HG03521 (cell line): ENCODE data around the gene COL1A1.

Experiments used
- ATAC-seq: cut with Tn5 transposase; IDR thresholded peaks from one replicate; pipeline ENCODE4 v1.9.1; 2021; ENCODE audit warnings: mild to moderate bottlenecking, moderate library complexity; ENCODE audit not compliant: unreplicated experiment

The COL1A1 gene

DNA sequence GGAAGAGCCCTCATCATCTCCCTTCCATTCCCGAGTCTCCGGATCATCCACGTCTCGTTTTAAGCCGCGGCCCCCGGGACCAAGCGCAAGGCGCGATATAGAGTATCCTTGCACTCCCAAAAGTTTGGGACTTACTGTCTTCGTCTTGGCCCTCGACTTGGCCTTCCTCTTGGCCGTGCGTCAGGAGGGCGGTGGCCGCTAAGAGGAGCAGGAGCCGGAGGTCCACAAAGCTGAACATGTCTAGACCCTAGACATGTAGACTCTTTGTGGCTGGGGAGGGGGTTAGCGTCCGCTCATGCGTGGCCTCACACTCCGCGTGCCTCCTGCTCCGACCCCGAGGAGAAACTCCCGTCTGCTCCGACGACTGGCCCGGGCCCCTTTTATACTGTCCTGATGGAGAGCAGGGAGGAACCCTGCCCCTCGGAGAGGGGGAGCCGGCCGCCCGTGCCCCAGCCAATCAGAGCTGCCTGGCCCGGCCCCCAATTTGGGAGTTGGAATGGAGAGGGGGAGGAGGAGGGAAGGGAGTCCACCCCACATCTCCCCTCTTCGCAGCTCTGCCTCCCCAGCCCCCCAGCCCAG, at the start of gene COL1A1:
Gene COL1A1 (minus strand): TSS at position 356 of the 579 bp plus-strand sequence. CDS start 118 bp downstream, at position 238.
- ATAC-seq: no peak

DNA sequence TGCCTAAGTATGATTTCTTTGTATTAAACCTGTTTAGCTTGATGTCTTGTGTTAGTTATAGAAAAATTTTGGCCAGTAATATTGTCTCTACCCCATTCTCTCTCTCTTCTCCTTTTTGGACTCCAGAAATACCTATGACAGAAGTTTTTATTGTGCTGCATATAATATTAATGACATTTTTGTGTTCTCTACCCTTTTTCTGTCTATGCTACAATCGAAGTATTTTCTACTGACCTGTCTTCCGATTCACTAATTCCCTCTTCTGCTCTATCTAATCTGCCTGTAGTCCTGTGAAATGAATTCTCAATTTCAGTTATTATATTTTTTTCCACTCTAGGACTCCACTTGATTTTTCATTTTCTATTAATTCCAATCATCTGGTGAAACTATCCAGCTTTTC, 46.8 kb upstream of the COL1A1 start:
- no peak for ATAC-seq

DNA sequence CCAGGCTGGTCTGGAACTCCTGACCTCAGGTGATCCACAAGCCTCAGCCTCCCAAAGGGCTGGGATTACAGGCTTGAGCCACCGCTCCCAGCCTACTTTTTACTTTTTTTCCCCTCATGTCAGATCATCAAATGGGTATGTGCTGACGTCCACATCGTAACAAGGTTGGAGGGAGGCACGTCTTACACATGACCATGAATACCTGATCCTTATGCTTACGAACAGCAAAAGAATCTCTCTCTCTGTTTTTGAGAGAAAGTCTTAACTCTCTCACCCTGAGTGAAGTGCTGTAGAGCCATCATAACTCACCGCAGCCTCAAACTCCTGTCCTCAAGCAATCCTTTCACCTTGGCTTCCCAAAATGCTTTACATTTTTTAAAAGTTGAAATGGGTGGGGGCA, 43.3 kb upstream of the COL1A1 start:
- no peak for ATAC-seq

DNA sequence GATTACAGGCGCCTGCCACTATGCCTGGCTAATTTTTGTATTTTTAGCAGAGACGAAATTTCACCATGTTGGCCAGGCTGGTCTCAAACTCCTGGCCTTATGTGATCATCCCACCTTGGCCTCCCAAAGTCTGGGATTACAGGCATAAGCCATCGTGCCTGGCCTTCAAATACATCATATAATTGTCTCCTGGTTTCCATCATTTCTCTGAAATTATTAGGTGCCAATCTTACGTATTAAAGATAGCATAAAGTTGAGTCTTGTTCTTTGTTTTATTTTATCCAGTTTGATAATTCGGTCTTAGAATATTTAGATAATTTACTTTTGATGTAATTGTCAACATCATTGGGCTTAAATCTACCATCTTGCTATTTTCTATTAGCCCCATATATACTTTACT, 40.0 kb upstream of the COL1A1 start:
- no peak for ATAC-seq

DNA sequence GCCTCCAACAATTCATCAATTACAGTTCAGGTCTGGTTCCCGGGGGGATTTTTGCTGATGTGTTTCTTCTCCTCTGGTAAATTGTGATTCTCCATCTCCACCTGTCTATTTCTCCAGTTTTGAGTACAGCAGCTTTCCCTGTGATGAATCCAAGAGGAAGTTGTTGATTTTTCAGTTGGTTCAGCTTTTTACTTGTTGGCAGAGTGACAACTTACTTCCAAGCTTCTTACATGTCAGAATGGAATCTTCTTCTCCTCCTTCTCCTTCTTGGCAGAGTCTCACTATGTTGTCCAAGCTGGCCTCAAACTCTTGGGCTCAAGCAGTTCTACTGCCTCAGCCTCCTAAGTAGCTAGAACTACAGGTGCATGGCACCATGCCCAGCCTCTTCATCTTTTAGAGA, 39.4 kb upstream of the COL1A1 start:
- no peak for ATAC-seq

DNA sequence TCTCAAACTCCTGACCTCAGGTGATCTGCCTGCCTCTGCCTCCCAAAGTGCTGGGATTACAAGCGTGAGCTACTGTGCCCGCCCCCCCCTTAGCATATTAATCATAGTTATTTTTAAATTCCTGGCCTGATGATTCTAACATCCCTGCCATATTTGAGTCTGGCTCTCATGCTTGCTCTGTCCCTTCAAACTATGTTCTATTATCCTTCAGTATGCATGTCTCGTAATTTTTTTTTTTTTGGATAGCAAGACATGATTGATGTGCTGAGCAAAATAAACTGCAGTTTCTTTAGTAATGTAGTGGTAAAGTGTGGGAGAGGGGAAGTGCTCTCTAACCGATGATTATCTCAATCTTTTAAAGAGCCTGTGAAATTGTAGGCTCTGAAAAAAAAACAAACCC, 38.5 kb upstream of the COL1A1 start:
- no peak for ATAC-seq

DNA sequence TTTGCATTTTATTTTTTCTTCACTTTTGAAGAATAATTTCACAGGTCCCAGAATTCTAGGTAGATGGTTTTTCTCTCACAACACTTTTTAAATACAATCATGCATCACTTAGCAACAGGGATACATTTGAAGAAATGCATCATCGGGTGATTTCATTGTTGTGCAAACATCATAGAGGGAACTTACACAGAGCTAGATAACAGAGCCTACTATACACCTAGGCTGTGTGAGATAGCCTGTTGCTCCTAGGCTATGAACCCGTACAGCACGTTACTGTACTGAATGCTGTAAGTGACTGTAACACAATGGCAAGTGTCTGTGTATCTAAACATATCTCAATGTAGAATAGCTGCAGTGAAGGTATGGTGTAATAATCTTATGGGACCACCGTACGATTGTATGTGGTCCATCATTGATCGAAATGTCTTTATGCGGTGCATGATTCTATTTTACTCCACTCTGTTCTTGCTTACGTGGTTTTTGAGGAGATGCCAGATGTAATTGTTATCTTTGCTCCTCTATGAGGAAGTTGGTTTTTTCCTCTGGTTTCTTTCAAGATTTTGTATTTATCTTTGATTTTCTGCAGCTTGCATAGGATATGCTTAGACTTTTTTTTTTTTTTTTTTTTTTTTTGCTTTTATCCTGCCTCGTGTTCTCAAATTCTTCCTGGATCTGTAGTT, 37.3 kb upstream of the COL1A1 start:
- ATAC-seq: no peak

DNA sequence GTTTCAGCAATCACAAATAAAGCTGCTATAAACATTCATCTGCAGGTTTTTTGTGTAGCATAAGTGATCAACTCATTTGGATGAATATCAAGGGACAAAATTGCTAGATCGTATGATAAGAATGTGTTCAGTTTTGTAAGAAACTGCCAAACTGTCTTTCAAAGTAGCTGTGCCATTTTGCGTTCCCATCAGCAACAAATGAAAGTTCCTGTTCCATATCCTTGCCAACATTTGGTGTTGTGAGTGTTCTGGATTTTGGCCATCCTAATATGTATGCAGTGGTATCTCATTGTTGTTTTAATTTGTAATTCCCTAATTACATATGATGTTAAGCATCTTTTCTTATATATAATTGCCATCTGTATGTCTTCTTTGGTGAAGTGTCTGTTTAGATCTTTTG, 36.5 kb upstream of the COL1A1 start:
- ATAC-seq: no peak

DNA sequence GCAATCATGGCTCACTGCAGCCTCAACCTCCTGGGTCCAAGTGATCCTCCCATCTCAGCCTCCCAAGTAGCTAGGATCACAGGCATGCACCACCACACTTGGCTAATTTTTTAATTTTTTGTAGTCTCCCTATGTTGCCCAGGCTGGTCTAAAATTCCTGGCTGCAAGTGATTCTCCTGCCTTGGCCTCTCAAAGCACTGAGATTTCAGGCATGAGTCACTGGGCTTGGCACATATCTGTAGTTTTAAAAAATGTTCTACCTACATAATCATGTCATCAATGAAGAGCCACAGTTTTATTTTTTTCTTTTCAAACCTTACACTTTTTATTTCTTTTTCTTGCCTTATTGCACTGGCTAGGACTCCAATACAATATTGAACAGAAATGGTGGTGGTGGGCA, 33.1 kb upstream of the COL1A1 start:
- no peak for ATAC-seq

DNA sequence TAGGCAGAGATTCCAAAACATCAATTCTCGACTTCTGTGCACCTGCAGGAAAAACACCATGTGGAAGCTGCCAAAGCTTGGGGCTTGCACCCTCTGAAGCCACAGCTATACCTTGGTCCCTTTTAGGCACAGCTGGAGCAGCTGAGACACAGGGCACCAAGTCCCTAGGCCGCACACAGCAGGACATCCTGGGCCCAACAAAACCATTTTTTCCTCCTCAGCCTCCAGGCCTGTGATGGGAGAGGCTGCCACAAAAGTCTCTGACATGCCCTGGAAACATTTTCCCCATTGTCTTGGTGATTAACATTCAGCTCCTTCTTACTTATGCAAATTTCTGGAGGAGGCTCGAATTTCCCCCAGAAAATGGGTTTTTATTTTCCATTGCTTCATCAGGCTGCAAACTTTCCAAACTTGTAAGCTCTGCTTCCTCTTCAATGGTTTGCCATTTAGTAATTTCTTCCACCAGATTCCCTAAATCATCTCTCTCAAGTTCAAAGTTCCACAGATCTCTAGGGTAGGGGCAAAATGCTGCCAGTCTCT, 24.3 kb upstream of the COL1A1 start:
- ATAC-seq: no peak

DNA sequence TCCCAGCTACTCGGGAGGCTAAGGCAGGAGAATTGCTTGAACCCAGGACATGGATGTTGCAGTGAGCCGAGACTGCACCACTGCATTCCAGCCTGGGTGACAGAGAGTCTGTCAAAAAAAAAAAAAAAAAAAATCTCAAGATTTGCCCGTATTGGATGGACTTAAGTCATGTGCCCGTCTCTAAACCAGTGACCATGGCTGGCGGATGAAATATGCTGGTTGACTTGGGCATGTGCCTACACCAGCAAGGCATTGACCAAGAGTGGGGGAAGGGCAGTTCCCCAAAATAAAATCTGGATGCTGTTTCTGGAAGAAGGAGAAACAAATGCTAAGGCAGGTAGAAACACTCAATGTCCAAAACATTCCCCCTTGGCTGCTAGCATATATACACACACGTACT, 21.5 kb upstream of the COL1A1 start:
- ATAC-seq: no peak

DNA sequence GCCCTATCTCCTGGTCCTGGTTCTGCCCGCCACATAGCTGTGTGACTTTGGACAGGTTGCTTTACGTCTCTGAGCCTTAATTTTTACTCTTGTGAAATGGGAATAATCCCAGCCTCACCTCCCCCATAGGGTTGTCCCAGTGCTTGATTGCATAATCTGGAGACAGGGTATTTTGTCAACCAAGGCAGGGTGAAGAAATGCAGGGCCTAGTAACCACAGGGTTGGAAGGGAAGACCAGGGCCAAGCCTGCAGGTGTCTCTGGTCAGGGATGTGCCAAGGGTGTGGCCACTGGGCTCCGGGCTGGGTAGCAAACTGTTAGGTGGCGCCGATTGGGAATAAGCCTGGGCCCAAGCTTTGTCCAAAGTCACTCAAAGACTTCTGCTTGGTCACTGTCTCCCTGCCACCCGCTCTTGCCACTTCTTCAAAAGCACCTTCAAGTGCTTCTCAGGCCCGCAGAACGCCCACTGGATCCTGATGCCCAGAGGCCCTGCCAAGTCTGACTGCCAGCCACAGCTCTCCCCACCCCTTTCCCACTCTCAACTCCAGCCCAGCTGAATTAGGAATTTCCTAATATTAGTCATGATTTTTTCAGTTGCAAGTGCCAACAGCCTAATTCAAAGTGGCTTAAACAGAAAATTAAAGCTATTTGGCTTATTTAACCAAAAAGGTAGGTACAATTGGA, 20.6 kb upstream of the COL1A1 start:
- no peak for ATAC-seq

DNA sequence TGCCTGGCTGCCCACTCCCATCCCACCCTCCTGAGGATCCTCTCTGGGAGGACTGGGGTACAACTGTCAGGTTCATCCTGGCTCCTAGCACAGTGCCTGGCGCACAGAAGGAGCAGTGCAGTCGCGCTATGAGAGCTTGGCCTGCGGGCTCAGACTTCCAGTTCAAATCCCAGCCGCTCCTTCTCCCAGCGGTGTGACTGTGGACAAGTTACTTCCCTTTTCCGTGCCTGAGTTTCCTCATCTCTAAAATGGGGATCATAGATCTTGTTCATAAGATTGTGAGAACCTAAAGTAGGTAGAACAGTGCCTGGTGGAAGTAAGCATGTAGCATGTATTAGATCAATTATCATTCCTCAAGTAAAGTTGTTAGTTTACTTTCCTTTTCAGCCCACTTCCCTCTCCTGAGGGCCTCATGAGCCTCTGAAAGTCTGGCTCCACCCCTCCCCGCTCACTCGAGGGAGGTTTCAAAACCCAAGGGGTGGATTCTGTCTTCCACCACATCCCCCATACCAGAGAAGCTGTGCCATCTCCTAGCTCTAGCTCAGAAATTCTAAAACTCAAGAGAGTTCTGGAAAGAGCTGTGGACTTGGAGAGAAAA, 19.9 kb upstream of the COL1A1 start:
- no peak for ATAC-seq

DNA sequence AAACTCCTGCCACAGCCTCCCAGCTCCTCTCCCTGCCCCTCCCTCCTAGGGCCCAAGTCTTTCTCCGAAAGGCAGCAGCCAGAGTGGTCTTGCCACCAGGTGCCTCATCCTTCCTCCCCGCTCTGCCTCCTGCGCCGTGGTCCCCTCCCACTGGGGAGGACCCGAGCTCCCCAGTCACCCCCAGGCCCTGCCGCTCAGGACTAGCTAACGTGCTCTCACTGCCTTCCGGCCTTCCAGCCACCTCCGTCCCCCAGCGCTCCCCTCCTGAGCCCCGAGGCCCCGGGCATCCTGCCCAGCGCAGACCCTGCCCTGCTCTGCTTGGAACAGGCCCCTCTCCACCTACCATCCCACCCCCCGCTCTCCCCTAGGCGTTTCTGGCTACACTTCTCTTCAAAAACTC, 19.4 kb upstream of the COL1A1 start:
- no peak for ATAC-seq

DNA sequence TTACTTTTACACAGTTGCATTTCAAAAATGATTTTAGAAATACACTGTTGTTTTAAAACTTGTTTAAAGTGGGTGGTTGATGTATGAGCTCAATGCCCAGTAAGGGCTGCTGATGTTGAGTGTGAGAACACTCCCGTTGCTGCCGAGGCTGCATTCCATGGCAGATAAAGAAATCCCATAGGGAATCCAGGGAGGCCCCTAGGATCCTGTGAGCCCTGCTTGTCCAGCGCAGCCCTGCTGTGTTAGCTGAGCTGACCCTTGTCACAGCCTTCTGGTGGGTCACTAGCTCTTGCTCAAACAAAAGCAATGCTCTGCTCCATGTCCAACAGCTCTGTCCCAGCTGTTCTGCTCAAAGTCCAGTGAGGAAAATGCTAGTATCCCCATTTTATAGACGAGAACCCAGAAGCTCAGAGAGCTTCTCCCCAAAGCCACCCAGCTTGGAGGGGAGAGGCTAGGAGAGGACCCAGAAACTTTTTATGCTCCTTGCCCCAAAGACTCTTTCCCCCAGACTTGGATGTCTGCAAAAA, 18.6 kb upstream of the COL1A1 start:
- no peak for ATAC-seq

DNA sequence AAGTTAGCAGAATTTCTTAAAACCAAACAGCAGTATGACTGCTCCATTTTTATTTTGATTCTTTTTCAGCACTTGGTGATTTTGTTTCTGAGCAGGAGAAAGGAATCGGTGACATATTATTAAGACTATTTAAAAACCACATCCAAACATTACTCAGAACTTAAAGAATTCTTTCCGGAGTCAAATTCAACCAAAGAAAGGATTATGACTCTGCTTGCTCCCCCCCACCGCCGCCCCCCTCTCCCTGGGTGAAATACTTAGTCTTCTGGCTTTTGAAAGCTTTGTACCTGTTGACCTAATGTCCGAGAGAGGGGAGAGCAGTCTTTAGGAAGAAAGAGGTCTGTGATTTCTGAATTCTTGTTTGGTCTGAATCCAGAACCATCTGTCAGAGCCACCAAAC, 17.9 kb upstream of the COL1A1 start:
- no peak for ATAC-seq

DNA sequence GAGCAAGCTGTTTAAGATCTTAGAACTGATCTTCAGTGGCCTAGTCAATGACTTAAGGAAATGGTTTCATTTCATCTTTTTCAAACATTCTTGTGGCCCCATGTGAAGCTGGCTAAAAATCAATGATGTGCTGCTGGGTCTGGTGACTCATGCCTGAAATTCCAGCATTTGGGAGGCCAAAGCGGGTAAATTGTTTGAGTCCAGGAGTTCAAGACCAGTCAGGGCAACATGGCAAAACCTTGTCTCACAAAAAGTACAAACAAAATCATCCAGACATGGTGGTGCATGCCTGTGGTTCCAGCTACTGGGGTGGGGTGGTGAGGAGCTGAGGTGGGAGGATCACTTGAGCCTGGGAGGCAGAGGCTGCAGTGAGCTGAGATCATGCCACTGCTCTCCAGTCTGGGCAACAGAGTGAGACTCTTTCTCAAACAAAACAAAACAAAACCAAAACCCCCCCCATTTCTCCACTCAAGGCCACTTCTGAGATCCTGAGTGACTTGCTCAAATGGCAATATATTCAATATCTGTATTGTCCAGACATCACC, 17.4 kb upstream of the COL1A1 start:
- ATAC-seq: no peak

DNA sequence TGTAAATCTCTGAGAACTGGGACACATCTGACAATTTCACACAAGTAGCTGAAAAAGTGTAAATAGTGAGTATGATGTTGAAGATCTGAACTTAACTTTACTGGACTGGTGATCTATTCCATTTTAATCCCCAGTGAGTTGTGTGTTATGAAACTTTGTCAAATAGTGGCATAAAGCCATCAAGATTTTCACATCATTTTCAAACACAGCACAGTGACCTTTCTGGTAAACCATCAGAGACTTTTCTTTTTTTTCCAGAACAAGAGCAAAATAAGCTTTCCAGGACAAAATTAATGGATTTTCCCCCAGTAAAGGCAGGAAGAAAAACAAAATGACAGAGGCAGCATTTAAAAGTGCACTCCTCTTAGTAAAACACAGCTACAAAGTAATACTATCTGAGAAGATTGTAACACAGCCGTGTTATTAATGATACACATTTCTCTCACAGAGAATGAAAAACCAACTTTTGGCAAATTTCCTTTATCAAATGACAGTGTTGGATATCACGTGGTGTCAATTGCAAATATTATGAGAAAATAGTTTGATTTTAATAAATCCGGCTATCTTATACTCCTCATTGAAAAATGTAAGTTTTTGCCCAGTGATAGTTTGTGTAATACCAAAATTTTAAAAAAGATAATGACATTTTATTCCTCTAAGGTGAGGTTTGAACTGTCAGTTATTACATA, 16.8 kb upstream of the COL1A1 start:
- ATAC-seq: no peak

DNA sequence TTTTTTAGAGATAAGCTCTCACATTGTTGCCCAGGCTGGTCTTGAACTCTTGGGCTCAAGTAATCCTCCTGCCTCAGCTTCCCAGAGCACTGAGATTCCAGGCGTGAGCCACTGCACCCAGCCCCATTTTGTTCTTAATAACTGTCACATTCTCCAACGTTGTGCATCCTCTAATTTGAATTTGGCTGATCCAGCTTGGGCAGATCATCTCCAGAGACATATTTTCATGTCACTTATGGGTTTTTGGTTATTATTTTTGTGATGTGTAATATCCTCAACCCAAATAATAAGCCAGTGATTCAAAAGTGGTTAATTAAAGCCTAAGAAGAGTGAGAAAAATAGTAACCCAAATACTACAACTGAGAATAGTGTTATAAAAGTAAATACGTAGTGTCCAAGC, 16.2 kb upstream of the COL1A1 start:
- no peak for ATAC-seq

DNA sequence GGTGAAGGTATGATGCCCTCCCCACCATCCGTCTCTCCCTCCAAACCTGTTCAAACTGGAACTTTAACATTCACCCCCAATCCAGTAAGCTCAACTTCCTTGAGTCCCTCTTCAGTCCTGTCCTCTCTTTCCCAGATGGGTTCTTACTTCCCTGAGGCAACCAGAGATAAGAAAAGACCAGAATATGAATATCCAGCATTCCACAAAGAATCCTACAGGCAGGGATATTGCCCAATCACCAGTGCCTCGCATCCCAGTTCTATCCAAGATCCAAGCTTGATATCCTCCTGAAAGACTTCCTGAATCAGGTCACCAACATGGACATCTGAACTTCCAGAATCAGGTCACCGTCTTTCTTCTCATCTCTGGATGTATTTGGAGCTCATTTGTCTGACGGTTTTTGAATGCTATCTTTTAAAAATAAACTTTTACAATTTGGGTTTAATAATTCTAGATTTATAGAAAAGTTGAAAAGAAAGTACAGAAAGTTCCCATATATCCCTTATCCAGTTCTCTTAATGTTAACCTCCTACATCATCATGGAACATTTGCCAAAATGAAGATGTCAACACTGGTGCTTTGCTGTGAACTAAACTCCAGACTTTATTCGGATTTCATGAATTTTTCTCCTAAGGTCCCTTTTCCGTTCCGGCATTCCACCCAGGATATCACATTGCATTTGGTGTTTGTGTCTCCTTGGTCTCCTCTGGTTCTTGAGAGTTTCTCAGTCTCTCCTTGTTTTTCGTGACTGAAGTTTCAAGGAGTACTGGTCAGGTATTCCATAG, 13.7 kb upstream of the COL1A1 start:
- no peak for ATAC-seq
